ENCODE measurements around the gene MICALL2.

MICALL2 gene

DNA sequence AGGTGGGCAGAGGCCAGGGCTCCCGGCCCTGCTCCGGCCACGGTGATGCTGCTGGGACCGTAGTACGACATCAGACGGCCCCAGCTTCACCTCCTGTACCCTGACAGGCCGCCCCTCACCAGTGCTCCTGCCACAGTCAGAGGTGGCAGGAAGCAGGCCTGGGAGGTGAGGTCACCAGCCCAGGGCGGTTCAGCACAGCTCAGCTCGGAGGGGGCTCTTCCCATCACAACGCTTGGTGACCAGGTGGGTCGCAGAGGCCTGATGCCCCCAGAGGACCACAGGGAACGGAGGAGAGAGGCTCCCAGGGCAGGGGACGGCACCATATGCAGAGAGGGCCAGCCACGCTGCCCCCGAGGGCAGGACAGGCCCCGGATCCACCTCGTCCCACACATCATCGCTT, 8.8 kb downstream of the MICALL2 start:
- no peaks in the 10 kb centered on the region for H3F3A ChIP-seq (ENCODE audit: low read depth)
- H2AFZ ChIP-seq (ENCODE audit: low read length): no peak overlapping the region
- no peak overlapping the region for H3K4me2 ChIP-seq (ENCODE audit: low read depth, low read length, poor library complexity, severe bottlenecking)
- H3K9me3 ChIP-seq (ENCODE audit: insufficient read depth, low read depth, low read length): no peaks in the 10 kb centered on the region
- no peak overlapping the region for H3K9ac ChIP-seq (ENCODE audit: low read depth, low read length, poor library complexity, severe bottlenecking)
- no peaks in the 10 kb centered on the region for H3K27me3 ChIP-seq (ENCODE audit: insufficient read depth, low read length, poor library complexity, severe bottlenecking)
- no peaks in the 10 kb centered on the region for H3K36me3 ChIP-seq (ENCODE audit: insufficient read depth, low read length)
- no peaks in the 10 kb centered on the region for H3K9me2 ChIP-seq (replicated peaks; ENCODE audit: low read depth, low read length)
- TF ChIP-seq EZH2phosphoT487 (IDR thresholded peaks at IDR 0.05; ENCODE audit: borderline replicate concordance): no peak
- TF ChIP-seq, protein P1, sequence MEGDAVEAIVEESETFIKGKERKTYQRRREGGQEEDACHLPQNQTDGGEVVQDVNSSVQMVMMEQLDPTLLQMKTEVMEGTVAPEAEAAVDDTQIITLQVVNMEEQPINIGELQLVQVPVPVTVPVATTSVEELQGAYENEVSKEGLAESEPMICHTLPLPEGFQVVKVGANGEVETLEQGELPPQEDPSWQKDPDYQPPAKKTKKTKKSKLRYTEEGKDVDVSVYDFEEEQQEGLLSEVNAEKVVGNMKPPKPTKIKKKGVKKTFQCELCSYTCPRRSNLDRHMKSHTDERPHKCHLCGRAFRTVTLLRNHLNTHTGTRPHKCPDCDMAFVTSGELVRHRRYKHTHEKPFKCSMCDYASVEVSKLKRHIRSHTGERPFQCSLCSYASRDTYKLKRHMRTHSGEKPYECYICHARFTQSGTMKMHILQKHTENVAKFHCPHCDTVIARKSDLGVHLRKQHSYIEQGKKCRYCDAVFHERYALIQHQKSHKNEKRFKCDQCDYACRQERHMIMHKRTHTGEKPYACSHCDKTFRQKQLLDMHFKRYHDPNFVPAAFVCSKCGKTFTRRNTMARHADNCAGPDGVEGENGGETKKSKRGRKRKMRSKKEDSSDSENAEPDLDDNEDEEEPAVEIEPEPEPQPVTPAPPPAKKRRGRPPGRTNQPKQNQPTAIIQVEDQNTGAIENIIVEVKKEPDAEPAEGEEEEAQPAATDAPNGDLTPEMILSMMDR (conservative IDR thresholded peaks at IDR 0.05; ENCODE audit: low read length): no peak
- H3K4me3 ChIP-seq (ENCODE audit: low read length, poor library complexity, severe bottlenecking): no peak overlapping the region
- H3K4me1 ChIP-seq (ENCODE audit: insufficient read depth, low read length, poor library complexity, severe bottlenecking): peaks cover 7% of the 10 kb centered on the region
- no peaks in the 10 kb centered on the region; the same call in 1 of the 2 replicates for H3K79me2 ChIP-seq (ENCODE audit: insufficient read depth, low read length)
- no peaks in the 10 kb centered on the region for H4K20me1 ChIP-seq (ENCODE audit: insufficient read depth, low read length, poor library complexity, severe bottlenecking)

- Histone ChIP-seq H2AFZ (ENCODE audit: low read length) (no peak overlapping the region), H3K4me1 (ENCODE audit: insufficient read depth, low read length, poor library complexity, severe bottlenecking) (peaks cover 6% of the 10 kb centered on the region), H3F3A (ENCODE audit: low read depth) (no peaks in the 10 kb centered on the region)
These were observed 9.3 kb downstream of the MICALL2 start for GRCh38 chr7:1449951-1450350.

GRCh38 chr7:1449501-1449900, 9.8 kb downstream of the MICALL2 start:
- Histone ChIP-seq H4K20me1 (ENCODE audit: insufficient read depth, low read length, poor library complexity, severe bottlenecking) (no peaks in the 10 kb centered on the region), H3K4me2 (ENCODE audit: low read depth, low read length, poor library complexity, severe bottlenecking) (no peak overlapping the region), H3K27me3 (ENCODE audit: insufficient read depth, low read length, poor library complexity, severe bottlenecking) (no peaks in the 10 kb centered on the region), H3K79me2 (ENCODE audit: insufficient read depth, low read length) (no peaks in the 10 kb centered on the region), H3K36me3 (ENCODE audit: insufficient read depth, low read length) (no peaks in the 10 kb centered on the region), H3K9me3 (ENCODE audit: insufficient read depth, low read depth, low read length) (no peaks in the 10 kb centered on the region), H3K4me1 (ENCODE audit: insufficient read depth, low read length, poor library complexity, severe bottlenecking) (peaks cover 1% of the 10 kb centered on the region), H3K9me2 (replicated peaks; ENCODE audit: low read depth, low read length) (no peaks in the 10 kb centered on the region), H2AFZ (ENCODE audit: low read length) (no peak overlapping the region), H3K9ac (ENCODE audit: low read depth, low read length, poor library complexity, severe bottlenecking) (no peak overlapping the region), H3F3A (ENCODE audit: low read depth) (no peaks in the 10 kb centered on the region), H3K4me3 (ENCODE audit: low read length, poor library complexity, severe bottlenecking) (no peak overlapping the region)
- no peak for TF ChIP-seq EZH2phosphoT487 (IDR thresholded peaks at IDR 0.05; ENCODE audit: borderline replicate concordance)
- TF ChIP-seq, protein P1 (conservative IDR thresholded peaks at IDR 0.05; ENCODE audit: low read length): no peak

More at GRCh38 chr7:1449951-1450350, 9.3 kb downstream of the MICALL2 start:
- no peaks in the 10 kb centered on the region for H3K36me3 ChIP-seq (ENCODE audit: insufficient read depth, low read length)
- no peaks in the 10 kb centered on the region for H4K20me1 ChIP-seq (ENCODE audit: insufficient read depth, low read length, poor library complexity, severe bottlenecking)
- H3K4me3 ChIP-seq (ENCODE audit: low read length, poor library complexity, severe bottlenecking): no peak overlapping the region
- no peak overlapping the region for H3K4me2 ChIP-seq (ENCODE audit: low read depth, low read length, poor library complexity, severe bottlenecking)
- H3K9ac ChIP-seq (ENCODE audit: low read depth, low read length, poor library complexity, severe bottlenecking): no peak overlapping the region
- no peaks in the 10 kb centered on the region for H3K9me3 ChIP-seq (ENCODE audit: insufficient read depth, low read depth, low read length)
- H3K9me2 ChIP-seq (replicated peaks; ENCODE audit: low read depth, low read length): no peaks in the 10 kb centered on the region
- H3K79me2 ChIP-seq (ENCODE audit: insufficient read depth, low read length): no peaks in the 10 kb centered on the region; the same call in 1 of the 2 replicates
- TF ChIP-seq, protein P1 (conservative IDR thresholded peaks at IDR 0.05; ENCODE audit: low read length): no peak
- TF ChIP-seq EZH2phosphoT487 (IDR thresholded peaks at IDR 0.05; ENCODE audit: borderline replicate concordance): no peak
- no peaks in the 10 kb centered on the region for H3K27me3 ChIP-seq (ENCODE audit: insufficient read depth, low read length, poor library complexity, severe bottlenecking)
